Loucy (cell line): ENCODE results near the gene EEPD1.

Experiments
- H2AFZ ChIP-seq: fragments of 200-600 bp; sonication (generic); 2 replicates; pipeline ENCODE4 v1.6.0; 2016; ENCODE audit warnings: antibody characterized with exemption, mild to moderate bottlenecking, low read length, moderate library complexity
- H3F3A ChIP-seq: fragments of 200-600 bp; 2 replicates; pipeline ENCODE4 v1.6.0; 2016; ENCODE audit warnings: antibody characterized with exemption, low read depth, mild to moderate bottlenecking
- H3K27me3 ChIP-seq: fragments of 200-600 bp; sonication (generic); 2 replicates; pipeline ENCODE4 v1.6.1; 2014; ENCODE audit warnings: low read length, mild to moderate bottlenecking; ENCODE audit not compliant: insufficient read depth, poor library complexity, severe bottlenecking
- H3K36me3 ChIP-seq: fragments of 200-600 bp; sonication (generic); 2 replicates; pipeline ENCODE4 v1.6.1; 2016; ENCODE audit warnings: low read length; ENCODE audit not compliant: insufficient read depth
- H3K4me1 ChIP-seq: fragments of 200-600 bp; sonication (generic); 2 replicates; pipeline ENCODE4 v1.5.1; 2014; ENCODE audit warnings: low read length, mild to moderate bottlenecking; ENCODE audit not compliant: insufficient read depth, poor library complexity, severe bottlenecking
- H3K4me2 ChIP-seq: fragments of 200-600 bp; sonication (generic); 2 replicates; pipeline ENCODE4 v1.6.0; 2014; ENCODE audit warnings: antibody characterized with exemption, low read length, low read depth, mild to moderate bottlenecking; ENCODE audit not compliant: poor library complexity, severe bottlenecking
- H3K4me3 ChIP-seq: fragments of 200-600 bp; sonication (generic); 2 replicates; pipeline ENCODE4 v1.5.1; 2014; ENCODE audit warnings: low read length, mild to moderate bottlenecking, mixed read lengths; ENCODE audit not compliant: poor library complexity, severe bottlenecking
- H3K79me2 ChIP-seq: fragments of 200-600 bp; sonication (generic); 2 replicates; pipeline ENCODE4 v1.6.1; 2014; ENCODE audit warnings: low read length; ENCODE audit not compliant: insufficient read depth
- H3K9ac ChIP-seq: fragments of 200-600 bp; sonication (generic); 2 replicates; pipeline ENCODE4 v1.6.0; 2014; ENCODE audit warnings: mild to moderate bottlenecking, low read depth, low read length, moderate library complexity; ENCODE audit not compliant: poor library complexity, severe bottlenecking
- H3K9me2 ChIP-seq: fragments of 200-600 bp; sonication (generic); replicated peaks from 2 replicates; pipeline ENCODE4 v1.6.1; 2016; ENCODE audit warnings: low read depth, low read length, mixed read lengths
- H3K9me3 ChIP-seq: fragments of 200-600 bp; sonication (generic); 2 replicates; pipeline ENCODE4 v1.6.1; 2014; ENCODE audit warnings: mild to moderate bottlenecking, antibody characterized with exemption, low read length, low read depth; ENCODE audit not compliant: insufficient read depth
- H4K20me1 ChIP-seq: fragments of 200-600 bp; sonication (generic); 2 replicates; pipeline ENCODE4 v1.6.0; 2014; ENCODE audit warnings: antibody characterized with exemption, low read length, mild to moderate bottlenecking; ENCODE audit not compliant: insufficient read depth, poor library complexity, severe bottlenecking
- EZH2phosphoT487 ChIP-seq: fragments of 200-600 bp; IDR thresholded peaks from 2 replicates; pipeline ENCODE4 v1.6.1; 2018; ENCODE audit warnings: antibody characterized with exemption, mild to moderate bottlenecking, moderate library complexity, borderline replicate concordance
- TF ChIP-seq, protein P1 (sequence below): fragments of 200-600 bp; sonication (generic); conservative IDR thresholded peaks from 2 replicates; pipeline ENCODE4 v1.5.1; 2014; ENCODE audit warnings: mild to moderate bottlenecking, antibody characterized with exemption, low read length

Gene EEPD1

DNA sequence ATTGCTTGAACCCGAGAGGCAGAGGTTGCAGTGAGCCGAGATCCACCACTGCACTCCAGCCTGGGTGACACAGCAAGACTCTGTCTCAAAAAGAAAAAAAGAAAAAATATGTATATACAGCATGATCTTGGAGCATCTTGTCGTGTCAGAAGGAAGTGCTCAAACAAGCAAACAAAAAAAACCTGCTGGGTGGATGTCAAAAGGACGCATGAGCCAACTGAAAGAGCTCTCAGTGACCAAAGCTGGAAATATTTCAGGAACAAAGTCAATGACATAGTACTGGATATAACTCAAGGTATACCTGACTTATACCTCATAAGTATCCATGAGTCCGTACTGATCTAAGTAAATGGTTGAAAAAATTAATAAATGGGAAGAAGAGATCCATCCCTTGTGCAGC is 142.0 kb downstream of the EEPD1 start:
- Histone ChIP-seq H3K4me1 (peaks cover 27% of the 10 kb centered on the region), H3K9me3 (no peaks in the 10 kb centered on the region), H3K36me3 (peaks cover 14% of the 10 kb centered on the region; the same call in 1 of the 2 replicates), H3K27me3 (no peaks in the 10 kb centered on the region), H3K9me2 (no peaks in the 10 kb centered on the region), H3F3A (no peaks in the 10 kb centered on the region), H3K4me2 (no peak overlapping the region), H2AFZ (no peak overlapping the region), H3K9ac (no peak overlapping the region), H3K4me3 (no peak overlapping the region), H3K79me2 (peaks cover 4% of the 10 kb centered on the region; the same call in 1 of the 2 replicates), H4K20me1 (no peaks in the 10 kb centered on the region)
- TF ChIP-seq, protein P1, sequence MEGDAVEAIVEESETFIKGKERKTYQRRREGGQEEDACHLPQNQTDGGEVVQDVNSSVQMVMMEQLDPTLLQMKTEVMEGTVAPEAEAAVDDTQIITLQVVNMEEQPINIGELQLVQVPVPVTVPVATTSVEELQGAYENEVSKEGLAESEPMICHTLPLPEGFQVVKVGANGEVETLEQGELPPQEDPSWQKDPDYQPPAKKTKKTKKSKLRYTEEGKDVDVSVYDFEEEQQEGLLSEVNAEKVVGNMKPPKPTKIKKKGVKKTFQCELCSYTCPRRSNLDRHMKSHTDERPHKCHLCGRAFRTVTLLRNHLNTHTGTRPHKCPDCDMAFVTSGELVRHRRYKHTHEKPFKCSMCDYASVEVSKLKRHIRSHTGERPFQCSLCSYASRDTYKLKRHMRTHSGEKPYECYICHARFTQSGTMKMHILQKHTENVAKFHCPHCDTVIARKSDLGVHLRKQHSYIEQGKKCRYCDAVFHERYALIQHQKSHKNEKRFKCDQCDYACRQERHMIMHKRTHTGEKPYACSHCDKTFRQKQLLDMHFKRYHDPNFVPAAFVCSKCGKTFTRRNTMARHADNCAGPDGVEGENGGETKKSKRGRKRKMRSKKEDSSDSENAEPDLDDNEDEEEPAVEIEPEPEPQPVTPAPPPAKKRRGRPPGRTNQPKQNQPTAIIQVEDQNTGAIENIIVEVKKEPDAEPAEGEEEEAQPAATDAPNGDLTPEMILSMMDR: no peak
- TF ChIP-seq EZH2phosphoT487: no peak

DNA sequence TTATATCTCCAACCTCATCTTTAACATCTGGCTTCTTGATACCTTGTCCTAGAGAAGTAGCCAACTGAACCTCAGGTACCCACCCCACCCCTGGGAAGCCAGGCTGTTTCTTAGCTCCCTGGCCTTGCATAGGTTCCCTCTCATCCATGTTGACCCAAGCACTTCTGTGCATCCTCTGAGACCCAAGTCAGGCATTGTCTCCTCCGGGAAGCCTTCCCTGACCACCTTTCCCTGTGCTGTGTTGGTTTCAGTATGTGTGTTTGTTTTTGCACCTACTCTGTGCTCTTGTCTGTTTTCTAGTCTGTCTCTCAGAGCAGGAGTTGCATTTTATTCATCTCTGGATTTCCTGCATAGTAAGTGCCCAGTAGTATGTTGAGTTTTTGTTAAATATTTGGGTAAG is 143.2 kb downstream of the EEPD1 start:
- H3K4me2 ChIP-seq: no peak overlapping the region
- TF ChIP-seq, protein P1: no peak
- no peak for TF ChIP-seq EZH2phosphoT487
- H3K4me1 ChIP-seq: peaks cover 18% of the 10 kb centered on the region
- H3K9me2 ChIP-seq: no peaks in the 10 kb centered on the region
- no peak overlapping the region for H3K9ac ChIP-seq
- H3K36me3 ChIP-seq: peaks cover 14% of the 10 kb centered on the region; the same call in 1 of the 2 replicates
- no peak overlapping the region for H2AFZ ChIP-seq
- no peaks in the 10 kb centered on the region for H3F3A ChIP-seq
- no peaks in the 10 kb centered on the region for H3K27me3 ChIP-seq
- no peaks in the 10 kb centered on the region for H3K9me3 ChIP-seq
- no peaks in the 10 kb centered on the region for H3K79me2 ChIP-seq
- H4K20me1 ChIP-seq: no peaks in the 10 kb centered on the region
- H3K4me3 ChIP-seq: no peak overlapping the region

DNA sequence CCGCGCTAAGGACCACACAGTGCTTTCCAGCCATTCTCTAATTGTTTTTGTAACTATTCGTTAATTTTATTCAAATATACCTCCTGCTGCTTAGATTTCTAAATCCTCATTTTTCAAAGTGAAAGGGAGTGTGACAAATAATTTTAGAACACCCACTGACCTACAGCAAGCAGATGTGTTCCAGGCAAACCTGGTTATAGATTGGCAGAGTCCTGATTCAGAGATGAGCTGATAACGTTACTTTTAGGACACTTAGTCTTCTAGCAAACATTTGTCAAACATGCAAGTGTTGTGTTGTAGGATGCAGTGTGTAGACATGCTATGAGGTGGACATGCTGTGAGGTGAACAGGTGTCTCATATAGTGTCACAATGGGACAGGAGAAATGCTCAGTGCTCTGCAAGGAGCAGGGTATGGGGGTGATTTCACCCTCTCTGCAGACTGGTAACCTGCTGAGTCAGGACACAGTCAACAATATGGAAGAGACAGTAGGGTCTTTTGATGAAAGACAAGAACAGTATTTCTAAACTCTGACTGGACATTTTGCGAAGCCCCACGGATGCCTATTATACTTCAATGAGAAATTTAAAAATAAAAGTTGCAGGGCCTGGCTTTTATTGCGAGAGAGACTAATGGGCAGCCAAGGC is 144.4 kb downstream of the EEPD1 start:
- H3K9me2 ChIP-seq: no peaks in the 10 kb centered on the region
- no peak for TF ChIP-seq EZH2phosphoT487
- TF ChIP-seq, protein P1: no peak
- no peaks in the 10 kb centered on the region for H4K20me1 ChIP-seq
- H3K9ac ChIP-seq: no peak overlapping the region
- H3K79me2 ChIP-seq: no peaks in the 10 kb centered on the region
- no peaks in the 10 kb centered on the region for H3K27me3 ChIP-seq
- H2AFZ ChIP-seq: no peak overlapping the region
- no peaks in the 10 kb centered on the region for H3K9me3 ChIP-seq
- peaks cover 7% of the 10 kb centered on the region for H3K4me1 ChIP-seq
- no peaks in the 10 kb centered on the region for H3F3A ChIP-seq
- peaks cover 14% of the 10 kb centered on the region; the same call in 1 of the 2 replicates for H3K36me3 ChIP-seq
- H3K4me3 ChIP-seq: no peak overlapping the region
- no peak overlapping the region for H3K4me2 ChIP-seq
